NCI-H2029 (cell line): ENCODE results near the gene RXRA.

Experiments used
- DNase-seq: peaks from one replicate; lab custom pipeline; 2025; lab: John Stamatoyannopoulos, UW

Gene RXRA

DNA sequence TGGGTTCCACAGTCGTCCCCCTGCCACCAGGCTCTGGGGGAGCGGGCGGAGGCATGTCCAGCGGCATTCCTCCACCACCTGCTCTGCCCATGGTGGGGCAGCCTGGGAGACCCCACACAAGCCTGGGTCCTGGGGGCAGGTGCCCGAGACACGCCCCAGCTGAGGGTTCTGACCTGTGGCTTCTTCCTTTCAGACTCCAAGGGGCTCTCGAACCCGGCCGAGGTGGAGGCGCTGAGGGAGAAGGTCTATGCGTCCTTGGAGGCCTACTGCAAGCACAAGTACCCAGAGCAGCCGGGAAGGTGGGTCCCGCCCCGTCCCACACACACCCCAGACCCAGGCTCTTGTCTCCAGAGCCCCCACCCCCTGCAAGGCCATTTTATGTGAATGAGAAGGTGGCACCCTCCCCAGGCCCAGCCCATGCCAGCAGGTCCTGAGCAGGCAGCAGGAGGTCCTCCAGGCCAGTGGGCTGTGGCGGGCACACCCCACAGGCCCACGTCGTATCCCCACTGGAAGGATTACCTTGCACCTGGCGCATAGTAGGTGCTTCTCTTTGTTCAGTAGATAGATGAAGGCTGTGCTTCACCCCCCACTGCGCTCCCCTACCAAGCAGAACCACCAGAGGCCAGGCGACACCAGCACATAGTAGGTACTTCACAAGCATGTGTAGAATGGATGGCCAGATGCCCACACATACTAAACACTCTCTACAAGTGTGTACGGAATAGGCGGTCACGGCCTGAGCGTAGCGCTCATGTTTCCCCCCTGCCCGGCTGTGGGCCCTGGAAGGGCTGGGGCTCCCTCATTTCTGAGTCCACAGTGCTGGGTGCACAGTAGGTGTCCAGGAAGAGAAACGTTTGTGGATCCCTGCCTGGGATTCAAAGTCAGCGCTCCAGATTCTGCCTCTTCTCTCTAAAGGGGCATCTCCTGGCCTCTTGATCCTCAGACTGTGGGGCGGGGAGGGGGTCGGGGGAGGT is 107.9 kb downstream of the RXRA start:
- DNase-seq = no peak

DNA sequence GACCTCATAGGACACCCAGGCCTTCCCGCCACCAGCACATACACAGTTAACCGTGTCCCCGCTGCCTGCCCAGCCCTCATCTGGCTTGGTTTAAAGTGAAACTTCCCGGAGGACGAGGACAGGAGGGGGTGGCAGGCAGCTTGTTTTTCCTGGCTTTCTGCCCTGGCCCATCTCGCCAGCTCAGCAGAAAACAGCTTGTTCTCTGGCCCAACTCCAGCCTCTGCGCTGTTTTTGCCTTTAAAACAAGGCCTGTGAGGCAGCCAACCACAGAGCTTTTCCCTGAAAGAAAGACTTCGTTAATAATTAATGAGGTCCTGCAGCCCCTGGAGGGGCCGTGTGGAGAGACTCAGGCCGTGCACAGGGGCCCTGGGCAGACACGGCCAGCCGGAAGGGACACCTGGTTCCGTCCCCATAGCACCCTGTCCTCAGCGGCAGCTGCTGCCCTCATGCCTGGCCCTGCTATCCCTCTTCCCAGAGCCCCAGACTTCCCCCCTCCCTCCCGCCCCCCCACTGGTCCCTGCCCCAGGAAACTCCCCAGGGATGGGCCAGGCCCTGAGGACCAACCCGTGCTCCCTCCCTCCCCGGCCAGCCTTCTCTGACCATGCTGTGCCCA is 108.7 kb downstream of the RXRA start:
- peak; percentile 93 for DNase-seq

DNA sequence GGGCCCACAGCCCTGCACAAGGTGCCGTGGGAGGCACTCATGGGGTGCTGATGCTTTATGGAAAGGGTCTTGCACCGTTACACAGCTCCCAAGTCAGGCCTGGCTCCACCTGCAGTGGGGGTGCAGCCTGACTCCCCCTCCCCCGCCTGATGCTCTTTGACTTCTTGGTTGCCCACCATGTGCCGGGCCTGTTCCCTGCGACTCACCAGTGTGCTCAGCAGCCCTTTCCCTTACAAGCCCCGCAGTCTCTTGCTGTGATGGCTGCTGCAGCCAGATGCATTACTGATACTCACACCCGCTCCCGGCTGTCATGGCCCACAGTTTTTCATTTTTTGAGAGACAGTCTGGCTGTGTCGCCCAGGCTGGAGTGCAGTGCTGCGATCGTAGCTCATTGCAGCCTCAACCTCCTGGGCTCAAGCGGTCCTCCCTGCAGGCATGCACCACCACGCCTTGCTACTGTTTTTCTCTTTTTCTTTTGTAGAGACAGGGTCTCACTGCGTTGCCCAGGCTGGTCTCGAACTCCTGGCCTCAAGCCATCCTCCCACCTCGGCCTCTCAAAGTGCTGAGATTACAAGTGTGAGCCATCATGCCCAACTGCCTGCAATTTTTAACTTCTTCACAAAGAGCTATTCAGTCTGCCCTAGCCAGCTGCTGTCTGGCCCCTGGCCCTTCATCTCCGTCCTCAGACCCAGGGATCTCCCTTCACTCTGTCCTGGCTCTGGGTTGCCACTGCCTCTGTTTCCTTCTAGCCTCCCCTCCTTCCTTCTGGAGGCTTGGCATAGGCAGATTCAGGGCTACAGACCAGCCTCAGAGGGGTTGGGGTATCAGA is 109.5 kb downstream of the RXRA start:
- no peak for DNase-seq

DNA sequence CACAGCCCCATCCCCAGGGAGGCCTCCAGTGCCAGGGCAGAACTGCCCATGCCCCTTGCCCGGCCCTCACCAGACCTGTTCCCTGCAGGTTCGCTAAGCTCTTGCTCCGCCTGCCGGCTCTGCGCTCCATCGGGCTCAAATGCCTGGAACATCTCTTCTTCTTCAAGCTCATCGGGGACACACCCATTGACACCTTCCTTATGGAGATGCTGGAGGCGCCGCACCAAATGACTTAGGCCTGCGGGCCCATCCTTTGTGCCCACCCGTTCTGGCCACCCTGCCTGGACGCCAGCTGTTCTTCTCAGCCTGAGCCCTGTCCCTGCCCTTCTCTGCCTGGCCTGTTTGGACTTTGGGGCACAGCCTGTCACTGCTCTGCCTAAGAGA is 110.1 kb downstream of the RXRA start:
- DNase-seq = no peak

- no peak for DNase-seq
Measured at GRCh38 chr9:134436911-134437310, 110.7 kb downstream of the RXRA start.

DNA sequence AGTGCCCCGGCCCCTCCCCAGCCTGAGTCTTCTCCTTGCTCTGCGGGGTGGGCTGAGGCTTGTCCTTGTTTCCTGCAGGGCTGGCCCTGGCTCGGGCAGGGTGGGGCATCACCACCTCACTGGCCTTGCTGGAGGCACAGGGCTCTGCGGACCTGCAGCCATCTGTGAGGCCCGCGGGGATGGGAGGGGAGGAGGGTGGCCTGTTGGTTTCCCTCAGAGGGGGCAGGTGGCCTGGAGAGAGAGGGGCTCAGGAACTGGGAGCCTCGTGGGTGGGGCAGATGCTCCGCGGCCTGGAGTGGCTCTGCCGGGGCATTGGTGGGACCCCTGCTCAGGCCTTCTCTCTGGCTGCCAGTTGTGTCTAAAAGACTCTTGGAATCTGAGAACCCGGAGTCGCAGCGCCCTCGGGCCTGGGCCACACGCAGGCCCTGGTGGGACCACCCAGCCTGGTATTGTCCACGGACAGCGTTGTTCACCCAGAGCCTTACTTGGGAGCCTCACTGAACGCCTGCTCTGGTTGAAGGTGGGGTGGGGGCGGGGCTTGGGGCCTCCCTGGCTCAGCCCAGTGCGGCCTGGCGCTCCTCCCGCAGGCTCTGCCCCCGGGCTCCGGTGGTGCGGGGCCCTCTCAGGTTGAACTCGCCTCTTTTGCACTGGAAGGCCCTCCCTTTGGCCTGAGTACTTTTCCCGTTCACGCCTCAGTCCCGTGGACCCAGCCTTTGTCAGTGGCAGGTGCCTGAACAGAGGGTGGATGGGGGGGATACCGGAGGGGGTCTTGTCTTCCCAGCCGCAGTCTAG is 111.3 kb downstream of the RXRA start:
- DNase-seq = no peak

DNA sequence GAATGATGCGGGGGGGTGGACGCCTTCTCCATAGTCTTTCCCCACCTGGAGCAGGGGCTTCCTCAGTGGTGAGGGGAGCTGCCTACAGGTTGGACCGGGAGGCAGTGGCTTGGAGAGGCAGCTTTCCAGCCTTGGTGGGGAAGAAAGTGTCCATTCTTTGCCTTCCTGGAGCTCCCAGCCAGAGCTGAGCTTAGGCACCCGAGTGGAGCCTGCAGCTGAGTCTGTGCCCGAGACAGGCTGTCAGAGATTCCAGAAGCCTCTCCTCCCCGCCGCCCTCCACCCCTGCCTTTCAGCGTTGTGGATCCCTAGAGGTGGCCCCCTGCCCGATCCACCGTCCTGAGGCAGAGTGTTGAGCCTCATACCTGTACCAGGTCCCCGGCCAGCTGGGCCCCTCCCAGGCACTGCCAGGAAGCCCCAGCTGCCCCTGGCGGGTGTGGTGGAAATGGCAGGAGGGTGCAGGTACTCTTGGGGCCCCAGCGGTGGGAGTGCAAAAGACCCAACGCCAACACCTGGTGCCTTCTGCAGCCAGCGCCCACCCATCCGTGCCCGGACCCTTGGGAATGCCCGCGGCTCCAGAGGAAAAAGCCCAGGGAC is 112.0 kb downstream of the RXRA start:
- no peak for DNase-seq

GRCh38 chr9:134439368-134439784 is 113.1 kb downstream of the RXRA start:
- no peak for DNase-seq

GRCh38 chr9:134440636-134441226 is 114.5 kb downstream of the RXRA start:
- DNase-seq = no peak

DNA sequence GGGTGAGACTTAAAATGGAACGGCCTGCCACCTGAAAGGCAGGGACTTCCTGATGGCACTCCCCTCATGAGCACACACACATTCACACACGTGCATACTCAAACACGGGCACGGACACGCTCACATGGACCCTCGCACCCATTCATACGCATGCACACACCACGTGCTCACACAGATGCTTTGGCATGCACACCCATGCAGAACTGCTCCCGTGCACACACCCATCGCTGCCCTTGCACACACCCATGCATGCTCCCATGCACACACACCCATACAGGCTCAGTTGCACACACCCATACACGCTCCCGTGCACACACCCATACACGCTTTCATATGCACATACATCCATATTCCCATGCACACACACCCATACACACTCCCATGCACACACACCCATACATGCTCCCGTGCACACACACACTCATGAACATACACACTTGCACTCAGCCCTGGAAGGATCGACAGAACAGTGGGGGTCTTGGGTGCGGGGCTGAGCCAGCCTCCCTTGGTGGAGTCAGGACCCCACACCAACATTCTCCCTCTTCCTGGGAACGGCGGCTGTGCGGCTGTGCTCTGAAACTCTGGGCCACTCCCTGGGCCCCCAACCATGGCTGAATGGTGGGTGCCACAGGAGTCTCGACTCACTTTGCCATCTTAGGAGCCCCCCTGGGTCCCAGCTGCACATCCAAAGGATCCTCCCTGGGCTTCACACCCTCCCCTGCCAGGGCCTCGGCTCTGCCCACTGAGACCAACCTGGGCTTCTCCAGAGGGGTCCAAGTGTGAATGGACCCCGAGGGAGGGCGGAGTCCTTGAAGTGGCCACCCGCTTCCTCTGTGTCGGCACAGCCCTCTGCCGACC is 115.2 kb downstream of the RXRA start:
- DNase-seq = no peak

GRCh38 chr9:134442085-134442474 is 115.8 kb downstream of the RXRA start:
- no peak for DNase-seq

DNA sequence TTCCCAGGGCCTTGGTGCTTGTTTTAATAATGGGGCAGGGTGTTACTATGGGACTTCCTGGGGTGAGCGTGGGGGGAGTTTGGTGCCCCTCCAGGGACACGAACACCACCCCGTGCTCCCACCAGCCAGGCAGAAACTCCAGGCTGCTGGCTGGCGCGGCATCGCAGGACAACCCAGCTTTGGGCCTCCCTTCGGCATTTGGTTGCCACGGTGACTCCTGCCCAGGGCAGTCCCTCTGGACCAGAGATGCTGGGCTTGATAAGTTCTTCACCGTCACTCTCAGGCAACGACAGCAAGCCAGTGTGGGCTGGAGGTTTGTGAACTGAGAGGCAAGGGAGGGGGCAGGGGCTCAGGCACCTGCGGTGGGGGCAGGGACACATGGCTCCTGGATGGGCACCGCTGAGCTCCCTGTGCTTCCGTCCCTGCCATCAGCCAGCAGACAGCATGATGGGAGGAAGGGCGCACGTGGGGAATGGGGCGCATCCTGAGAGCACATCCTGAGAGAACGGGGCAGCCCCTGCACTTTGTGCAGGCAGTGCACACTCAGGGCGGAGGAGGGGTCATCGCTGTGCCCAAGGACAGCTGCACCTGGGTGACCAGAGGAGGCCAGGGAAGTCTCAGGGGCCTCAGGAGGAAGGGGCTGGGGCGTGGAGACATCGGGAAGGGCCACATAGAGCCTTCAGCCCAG is 116.4 kb downstream of the RXRA start:
- DNase-seq = no peak

DNA sequence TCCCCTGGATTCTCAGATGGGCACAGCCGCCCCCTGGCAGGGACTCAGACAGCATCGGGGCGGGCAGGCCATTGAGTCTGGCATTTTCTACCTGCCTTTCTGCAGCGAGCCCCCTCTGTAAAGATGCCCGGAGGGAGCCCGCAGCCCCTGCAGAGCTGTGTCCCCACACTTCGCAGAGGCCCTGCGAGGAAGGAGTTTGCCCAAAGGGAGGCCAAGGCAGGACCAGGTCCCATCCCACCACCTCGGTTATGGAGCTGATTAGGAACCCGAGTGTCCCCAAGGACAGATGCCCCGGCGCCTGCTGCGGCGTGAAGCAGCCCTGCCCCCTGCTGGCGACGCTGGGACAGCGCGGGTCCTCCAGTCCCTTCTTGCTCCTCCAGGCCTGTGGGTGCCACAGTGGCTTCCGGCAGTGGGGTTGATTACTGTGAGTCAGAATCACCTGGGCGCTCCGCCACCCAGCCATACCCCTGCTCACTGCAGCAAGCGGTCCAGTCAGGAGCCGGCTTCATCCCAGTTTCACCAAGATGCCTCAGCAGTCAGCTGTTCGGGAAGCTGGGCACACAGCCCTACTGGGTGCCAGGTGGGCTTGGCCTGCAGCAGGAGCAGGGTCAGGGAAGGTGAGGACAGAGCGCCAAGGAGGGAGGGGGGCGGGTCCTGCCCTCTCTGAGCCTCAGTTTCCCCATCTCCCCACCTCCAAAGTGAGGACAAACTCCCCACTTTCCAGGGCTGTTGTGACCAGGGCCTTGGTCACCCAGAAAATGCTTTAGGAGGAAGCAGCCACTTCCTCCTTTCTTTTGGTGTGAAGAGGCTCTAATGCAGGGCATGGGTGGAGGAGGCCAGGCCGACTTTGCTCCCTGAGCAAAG is 117.2 kb downstream of the RXRA start:
- peak; percentile 74 for DNase-seq

DNA sequence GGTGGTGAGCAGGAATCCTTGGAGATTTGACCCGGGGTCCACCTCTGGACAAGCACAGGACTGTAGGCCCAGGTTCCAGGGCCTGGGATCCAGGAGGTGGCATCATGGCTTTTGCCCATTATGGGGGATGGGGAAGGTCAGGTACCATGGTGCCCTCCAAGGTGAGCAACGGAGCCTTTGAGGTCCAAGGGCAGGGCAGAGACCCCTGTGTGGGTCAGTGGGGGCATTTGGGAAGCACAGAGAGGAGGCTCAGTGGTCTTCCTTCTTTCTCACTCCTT is 117.7 kb downstream of the RXRA start:
- no peak for DNase-seq

GRCh38 chr9:134445000-134445399 is 118.7 kb downstream of the RXRA start:
- DNase-seq = no peak

GRCh38 chr9:134449180-134449916 is 123.1 kb downstream of the RXRA start:
- DNase-seq = peak; percentile 56

- DNase-seq = no peak
Measured at GRCh38 chr9:134451700-134452458, 125.6 kb downstream of the RXRA start.
